Activated T-cell treated with anti-CD3 and anti-CD28 coated beads for 4 hours (primary cell): ENCODE data around the gene TOMM70.
"Not testable (repeated sequence)": the region's sequence is repeated elsewhere in the genome, so short reads cannot be mapped to it uniquely, and the experiment has no call there.

Experiments
- DNase-seq: peaks from one replicate; pipeline ENCODE4 v3.0.0-alpha.2; 2020

Gene TOMM70

DNA sequence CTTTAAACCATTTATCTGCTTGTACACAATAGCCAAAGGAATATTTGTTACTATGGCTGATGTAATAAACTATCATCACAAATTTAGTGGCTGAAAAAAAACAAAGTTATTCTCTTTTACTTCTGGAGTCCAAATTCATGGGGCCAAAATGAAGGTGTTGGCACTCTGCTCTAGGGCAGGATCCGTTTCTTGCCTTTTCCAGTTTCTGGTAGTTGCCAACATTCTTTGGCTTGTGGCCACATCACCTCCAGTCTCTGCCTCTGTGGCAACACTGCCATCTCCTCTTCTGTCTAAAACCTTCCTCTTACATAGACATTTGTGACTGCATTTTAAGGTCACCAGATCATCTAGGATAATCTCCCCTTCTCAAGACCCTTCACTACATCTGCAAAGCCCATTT is 39.0 kb downstream of the TOMM70 start:
- DNase-seq, result no peak

GRCh38 chr3:100360757-100361496 is 40.0 kb downstream of the TOMM70 start:
- no peak for DNase-seq

DNA sequence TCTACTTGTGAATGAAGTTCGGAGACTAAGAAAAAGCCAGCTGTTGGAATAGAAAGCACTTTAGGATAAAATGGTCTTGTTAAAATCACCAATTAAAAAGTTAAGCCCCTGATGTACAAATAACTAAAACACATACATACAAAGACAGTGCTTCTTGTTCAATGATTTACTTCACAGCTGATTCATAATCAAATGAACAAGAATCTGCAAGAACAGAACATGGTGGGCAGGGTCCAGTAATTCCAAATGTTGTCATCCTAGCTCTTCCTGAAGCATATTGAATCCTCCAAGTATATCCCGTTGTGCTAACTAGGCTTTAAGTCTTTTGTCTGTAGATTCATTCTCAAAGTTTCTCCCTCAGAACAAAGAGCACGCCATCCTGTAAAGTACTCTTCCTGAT is 41.9 kb downstream of the TOMM70 start:
- DNase-seq, result no peak

DNA sequence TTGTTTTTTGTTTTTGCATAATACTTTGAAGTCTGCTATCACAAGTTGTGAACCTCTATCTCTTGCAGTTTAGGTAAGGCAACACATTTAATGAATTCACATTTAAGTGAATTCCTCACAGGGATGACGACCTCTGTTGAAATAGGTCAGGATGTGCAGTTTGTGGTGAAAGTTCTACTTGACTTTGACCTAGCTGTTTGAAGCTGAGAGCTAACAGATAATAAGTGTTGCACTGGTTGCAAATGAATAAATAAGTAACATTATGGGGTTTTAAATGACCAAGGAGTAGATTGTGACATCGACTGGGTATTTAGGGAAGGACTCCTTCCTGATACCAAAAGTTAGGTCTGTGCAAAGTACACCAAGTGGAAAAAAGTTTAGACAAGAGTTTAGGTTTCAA is 42.5 kb downstream of the TOMM70 start:
- DNase-seq, result no peak

DNA sequence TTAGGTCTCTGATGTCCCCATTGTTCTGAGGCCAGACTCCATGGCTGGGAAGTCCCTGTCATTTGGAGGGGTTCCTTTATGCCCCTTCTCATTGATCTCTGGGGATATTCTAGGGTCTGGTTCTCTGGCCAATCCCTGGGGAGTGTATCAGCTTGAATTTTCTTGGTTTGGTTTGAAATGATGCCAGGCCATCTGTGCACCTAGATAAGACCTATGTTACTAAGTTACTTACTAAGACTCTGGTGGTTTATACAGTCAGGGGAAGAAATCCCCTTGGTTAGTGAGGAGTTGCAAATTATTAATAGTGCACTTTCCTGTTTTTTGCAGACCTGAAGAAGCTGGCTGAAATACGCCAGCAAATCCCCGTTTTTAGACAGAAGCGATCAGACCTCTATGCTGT is 46.0 kb downstream of the TOMM70 start:
- DNase-seq, result no peak

- DNase-seq, result no peak
Observed at GRCh38 chr3:100352296-100353231, 48.3 kb downstream of the TOMM70 start.

DNA sequence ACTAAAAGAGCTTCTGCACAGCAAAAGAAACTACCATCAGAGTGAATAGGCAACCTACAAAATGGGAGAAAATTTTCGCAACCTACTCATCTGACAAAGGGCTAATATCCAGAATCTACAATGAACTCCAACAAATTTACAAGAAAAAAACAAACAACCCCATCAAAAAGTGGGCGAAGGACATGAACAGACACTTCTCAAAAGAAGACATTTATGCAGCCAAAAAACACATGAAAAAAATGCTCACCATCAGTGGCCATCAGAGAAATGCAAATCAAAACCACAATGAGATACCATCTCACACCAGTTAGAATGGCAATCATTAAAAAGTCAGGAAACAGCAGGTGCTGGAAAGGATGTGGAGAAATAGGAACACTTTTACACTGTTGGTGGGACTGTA is 49.1 kb downstream of the TOMM70 start:
- DNase-seq, result not testable (repeated sequence)

- no peak for DNase-seq
Observed at GRCh38 chr3:100348727-100349126, 52.2 kb downstream of the TOMM70 start.

- DNase-seq, result no peak
Observed at GRCh38 chr3:100340527-100340926, 60.4 kb downstream of the TOMM70 start.

DNA sequence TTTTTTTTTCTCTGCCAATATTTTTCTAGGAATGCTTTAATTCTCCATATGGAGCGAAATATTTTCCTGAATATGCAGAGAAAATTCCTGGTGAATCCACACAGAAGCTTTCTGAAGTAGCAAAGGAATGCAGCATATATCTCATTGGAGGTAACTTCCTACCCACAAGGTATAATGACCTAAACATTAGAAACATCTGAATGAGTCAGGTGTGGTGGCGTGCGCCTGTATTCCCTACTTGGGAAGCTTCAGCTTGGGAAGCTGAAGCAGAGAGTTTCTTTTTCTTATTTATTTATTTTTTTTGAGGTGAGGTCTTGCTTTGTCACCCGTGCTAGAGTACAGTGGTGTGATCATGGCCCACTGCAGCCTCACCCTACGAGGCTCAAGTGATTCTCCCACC is 61.1 kb downstream of the TOMM70 start:
- DNase-seq, result no peak

DNA sequence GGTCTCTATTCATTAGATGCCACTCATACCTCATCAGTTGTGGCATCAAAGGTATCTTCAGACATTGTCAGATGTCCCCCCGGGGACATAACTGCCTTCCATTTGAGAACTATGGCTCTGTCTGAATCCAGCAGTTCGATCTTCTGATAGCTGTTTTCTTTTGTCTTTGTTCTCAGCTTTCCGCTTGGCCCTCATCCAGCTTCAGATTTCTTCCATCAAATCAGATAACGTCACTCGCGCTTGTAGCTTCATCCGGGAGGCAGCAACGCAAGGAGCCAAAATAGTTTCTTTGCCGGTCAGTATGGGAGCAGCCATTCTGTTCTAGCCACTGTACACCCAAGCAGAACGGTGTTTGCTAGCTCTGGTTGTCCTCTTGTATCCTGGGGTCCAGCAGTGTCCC is 62.0 kb downstream of the TOMM70 start:
- DNase-seq, result no peak

DNA sequence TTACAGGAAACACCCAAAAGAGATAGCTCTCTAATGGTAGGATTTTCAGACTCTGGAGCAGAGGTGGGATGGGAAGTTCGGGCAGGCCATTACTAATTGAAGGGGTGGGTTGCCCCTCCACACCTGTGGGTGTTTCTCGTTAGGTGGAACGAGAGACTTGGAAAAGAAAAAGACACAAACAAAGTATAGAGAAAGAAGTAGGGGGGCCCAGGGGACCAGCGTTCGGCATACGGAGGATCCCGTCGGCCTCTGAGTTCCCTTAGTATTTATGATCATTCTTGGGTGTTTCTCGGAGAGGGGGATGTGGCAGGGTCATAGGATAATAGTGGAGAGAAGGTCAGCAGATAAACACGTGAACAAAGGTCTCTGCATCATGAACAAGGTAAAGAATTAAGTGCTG is 64.7 kb downstream of the TOMM70 start:
- not testable (repeated sequence) for DNase-seq

DNA sequence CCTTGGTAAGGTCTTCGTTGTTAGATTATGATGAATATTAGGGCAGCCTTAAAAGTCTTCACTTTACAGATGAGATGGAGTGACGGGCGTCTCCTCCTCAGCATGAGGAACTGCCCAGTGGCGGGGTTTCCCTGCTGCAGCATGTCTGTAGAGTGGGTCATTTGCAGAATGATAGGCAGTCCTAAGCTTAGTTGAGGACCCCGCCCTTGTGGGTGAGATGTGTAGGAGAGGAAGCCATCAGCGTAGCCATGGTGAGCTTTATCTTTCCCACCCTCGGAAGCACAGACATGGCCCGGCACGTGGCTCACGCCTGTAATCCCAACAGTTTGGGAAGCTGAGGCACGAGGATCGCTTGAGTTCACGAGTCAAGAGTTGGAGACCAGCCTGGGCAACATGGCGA is 65.5 kb downstream of the TOMM70 start:
- DNase-seq, result no peak

DNA sequence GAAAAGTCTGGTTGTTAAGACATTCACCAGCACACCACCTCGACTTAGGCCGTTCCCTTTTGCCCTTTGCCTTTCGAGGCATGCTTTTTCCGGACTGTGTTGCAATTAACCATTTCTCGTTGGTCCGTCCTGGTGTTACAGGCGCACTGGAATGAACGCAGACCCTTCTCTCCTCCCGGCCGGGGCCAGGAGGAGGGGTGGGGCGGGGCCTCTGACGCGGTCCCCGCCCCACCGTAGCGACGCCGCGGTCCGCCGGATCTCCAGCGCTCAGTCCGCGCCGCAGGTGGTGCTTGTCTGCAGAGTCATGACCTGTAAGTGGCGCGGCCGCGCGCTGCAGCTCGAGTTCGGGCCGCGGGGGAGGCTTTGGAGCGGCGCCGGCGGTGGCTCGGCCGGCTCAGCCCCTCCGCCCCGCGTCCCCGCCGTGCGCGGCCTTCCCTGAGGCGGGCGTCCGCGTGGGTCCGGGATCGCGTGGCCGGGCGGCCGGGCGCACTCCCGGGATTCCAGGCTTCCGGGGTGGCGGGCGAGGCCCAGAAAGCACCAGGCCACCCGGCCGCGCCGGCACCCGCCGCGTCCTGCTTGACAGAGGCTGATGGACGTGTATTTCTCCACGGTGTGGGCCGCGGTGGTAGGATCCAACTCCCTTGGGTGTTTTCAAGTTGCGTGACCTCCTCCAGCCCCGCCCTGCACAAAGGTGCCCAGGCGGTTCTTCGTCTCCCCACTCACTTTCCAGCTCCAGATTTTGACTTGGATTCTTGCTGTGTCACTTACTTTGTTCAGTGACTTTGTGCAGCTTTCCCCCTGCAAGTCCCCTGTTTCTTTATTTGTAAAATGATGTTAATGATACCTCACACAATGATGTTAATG is 66.2 kb downstream of the TOMM70 start, which contains the start of gene NIT2:
Gene NIT2, plus strand, starts transcription at position 270 of the 864 bp plus-strand sequence. Its CDS starts 35 bp downstream, at position 305.
- peak; percentile 67 for DNase-seq

DNA sequence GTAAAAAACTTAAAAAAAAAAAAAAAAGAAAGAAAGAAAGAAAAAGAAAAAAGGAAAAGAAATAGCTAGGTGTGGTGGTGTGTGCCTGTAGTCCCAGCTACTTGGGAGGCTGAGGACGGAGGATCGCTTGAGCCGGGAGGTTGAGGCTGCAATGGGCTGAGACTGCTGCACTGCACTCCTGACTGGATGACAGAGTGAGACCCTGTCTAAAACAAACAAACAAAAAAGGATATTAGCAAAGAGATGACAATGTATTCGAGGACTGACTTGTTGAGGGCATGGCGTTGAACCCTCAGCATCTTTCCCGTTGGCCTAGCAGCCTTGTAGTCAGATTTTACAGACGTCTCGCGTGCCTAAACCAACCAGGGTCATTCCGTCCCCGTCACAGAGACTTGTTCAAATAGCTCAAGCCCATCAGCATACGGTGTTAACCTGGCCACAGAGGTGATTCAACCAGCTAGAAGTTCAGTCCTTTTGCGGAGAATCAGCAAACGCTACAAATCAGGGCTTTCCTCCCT is 66.9 kb downstream of the TOMM70 start:
- DNase-seq, result no peak

GRCh38 chr3:100333051-100333450 is 67.8 kb downstream of the TOMM70 start:
- DNase-seq, result no peak

DNA sequence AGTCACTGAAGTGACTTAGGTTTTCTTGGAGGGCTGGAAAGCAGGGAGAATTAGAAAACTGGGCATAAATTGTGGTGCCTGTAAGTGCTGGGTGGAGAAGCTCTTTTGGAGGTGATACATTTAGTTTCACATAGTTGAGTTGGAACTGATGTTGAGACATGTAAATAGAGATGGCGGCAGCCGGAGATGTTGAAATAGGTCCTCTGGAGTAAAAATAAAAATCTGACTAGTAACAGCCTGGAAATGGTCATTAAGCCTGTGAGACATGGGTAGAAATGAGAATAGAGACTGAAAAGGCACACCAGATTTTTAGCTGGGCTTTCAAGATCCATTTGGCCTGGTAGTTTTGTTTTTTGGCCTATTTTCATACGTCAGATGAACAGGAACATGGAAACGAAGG is 69.2 kb downstream of the TOMM70 start:
- DNase-seq, result no peak

DNA sequence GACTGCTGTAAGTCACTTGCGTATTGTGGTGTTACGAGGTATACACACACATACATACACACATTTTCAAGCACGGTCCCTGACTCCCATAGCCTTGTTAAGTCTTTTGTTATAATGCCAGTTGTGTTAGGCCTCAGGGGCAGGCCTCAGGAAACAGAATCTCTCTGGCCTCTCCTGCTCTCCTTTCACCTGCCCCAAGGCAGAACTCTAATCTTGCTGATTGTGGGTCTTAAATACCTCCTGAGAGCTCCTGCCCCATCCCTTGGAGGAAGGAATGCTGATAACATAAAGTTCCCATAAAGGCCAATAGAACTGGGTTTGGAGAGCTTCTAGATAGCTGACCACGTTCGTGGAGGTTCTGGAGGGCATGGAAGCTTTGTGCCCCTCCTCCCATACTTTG is 70.2 kb downstream of the TOMM70 start:
- DNase-seq, result no peak

DNA sequence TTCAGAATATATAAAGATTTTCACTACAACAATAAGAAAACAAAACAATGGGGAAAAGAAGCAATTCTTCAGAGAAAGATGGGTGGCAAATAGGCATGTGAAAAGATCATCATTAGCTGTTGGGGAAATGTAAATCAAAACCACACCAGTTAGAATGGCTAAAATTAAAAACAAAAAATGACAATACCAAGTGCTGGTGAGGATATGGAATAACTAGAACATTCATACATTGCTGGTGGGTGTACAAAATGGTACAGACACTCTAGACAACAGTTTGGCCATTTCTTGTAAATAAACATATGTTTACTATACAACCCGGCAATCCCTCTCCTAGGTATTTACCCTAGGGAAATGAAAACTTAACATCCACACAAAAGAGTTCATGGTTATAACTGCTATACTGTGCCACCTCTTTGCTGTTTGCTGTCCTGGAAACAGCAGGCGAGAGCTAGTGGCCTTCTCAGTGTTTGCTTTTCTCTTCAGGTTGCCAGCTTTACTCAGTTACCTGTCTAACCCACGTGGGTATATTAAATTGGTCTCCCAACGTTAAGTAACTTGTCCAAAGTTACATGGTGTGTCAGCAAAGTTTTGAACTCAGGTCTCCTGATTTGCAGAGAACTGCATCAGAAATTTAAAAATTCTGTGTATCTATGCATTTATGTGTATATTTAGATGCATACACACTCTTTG is 70.9 kb downstream of the TOMM70 start:
- no peak for DNase-seq

- not testable (repeated sequence) for DNase-seq
Observed at GRCh38 chr3:100327377-100327776, 73.5 kb downstream of the TOMM70 start.

DNA sequence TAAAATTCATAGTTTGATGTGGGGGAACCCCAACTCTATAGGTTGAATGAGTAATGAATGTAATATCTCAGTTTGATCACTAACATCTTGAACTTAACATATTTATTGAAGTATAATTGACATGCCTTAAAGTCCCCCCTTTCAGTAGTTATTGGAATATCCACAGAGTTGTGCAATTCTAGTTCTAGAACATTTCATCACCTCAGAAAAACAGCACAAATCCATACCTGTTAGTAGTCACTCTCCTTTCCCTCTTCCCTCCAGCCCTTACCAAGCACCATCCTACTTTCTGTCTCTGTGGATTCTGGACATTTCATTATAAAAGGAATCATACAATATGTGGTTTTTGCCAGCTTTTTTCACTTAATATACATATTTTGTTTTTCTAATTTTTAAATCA is 75.1 kb downstream of the TOMM70 start:
- DNase-seq, result no peak

DNA sequence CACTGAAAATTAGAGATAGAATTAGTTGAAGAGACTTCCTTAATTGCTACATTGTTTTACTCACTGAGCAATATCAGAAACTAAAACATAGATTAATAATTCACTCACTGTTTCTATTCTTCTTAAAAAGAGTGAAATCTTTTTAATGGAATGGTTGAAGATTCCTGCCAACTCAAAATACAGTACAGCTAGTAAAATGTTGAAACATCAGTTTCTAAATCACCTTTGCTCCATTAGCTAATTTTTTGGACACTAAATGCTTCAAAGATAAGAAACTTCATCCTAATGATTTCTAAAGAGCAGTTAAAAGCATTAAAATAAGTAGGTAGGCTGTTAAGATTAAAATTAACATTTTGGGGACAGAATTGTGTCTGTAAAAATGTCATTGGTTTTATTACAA is 76.8 kb downstream of the TOMM70 start:
- DNase-seq, result no peak
